Measurements from ENCODE around the gene SRCAP. TPM values are rescaled to one million over a fixed set of nuclear protein-coding genes. Genes with fewer than 3 reads are reported as not detected.

Gene SRCAP
- total RNA-seq, 1 experiment from 2014 or later = 58.5 TPM

- TF ChIP-seq, protein P1, sequence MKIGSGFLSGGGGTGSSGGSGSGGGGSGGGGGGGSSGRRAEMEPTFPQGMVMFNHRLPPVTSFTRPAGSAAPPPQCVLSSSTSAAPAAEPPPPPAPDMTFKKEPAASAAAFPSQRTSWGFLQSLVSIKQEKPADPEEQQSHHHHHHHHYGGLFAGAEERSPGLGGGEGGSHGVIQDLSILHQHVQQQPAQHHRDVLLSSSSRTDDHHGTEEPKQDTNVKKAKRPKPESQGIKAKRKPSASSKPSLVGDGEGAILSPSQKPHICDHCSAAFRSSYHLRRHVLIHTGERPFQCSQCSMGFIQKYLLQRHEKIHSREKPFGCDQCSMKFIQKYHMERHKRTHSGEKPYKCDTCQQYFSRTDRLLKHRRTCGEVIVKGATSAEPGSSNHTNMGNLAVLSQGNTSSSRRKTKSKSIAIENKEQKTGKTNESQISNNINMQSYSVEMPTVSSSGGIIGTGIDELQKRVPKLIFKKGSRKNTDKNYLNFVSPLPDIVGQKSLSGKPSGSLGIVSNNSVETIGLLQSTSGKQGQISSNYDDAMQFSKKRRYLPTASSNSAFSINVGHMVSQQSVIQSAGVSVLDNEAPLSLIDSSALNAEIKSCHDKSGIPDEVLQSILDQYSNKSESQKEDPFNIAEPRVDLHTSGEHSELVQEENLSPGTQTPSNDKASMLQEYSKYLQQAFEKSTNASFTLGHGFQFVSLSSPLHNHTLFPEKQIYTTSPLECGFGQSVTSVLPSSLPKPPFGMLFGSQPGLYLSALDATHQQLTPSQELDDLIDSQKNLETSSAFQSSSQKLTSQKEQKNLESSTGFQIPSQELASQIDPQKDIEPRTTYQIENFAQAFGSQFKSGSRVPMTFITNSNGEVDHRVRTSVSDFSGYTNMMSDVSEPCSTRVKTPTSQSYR (CRISPR knock-in tag; IDR thresholded peaks at IDR 0.05) = no peak
- peak; percentile 54; the same call in 1 of the 2 replicates for TF ChIP-seq FOXK1 (CRISPR knock-in tag; IDR thresholded peaks at IDR 0.05)
- TF ChIP-seq USF2 (CRISPR knock-in tag; IDR thresholded peaks at IDR 0.05) = peak; percentile 96
- TF ChIP-seq, protein P2, sequence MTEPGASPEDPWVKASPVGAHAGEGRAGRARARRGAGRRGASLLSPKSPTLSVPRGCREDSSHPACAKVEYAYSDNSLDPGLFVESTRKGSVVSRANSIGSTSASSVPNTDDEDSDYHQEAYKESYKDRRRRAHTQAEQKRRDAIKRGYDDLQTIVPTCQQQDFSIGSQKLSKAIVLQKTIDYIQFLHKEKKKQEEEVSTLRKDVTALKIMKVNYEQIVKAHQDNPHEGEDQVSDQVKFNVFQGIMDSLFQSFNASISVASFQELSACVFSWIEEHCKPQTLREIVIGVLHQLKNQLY (CRISPR knock-in tag; IDR thresholded peaks at IDR 0.05) = no peak
- peak; percentile 47; the same call in 1 of the 2 replicates for TF ChIP-seq NFATC4 (CRISPR knock-in tag; IDR thresholded peaks at IDR 0.05)
- TF ChIP-seq MAX (CRISPR knock-in tag; IDR thresholded peaks at IDR 0.05) = peak; percentile 53; the same call in 1 of the 2 replicates
- TF ChIP-seq GABPB1 (CRISPR knock-in tag; IDR thresholded peaks at IDR 0.05) = peak; percentile 29; the same call in 1 of the 2 replicates
These were observed 49.0 kb downstream of the SRCAP start, which contains the start of gene PHKG2 (continued) for GRCh38 chr16:30747799-30748633.

- peak; percentile 65 for DNase-seq (ENCODE audit: low spot score)
- POLR2A ChIA-PET = interaction anchor here (0.7 to 1.6 kb wide), 8 partner anchors 12 to 90 kb away, joined by 3 to 12 read pairs (median 4); no protein-coding TSS in a partner anchor
- Mint-ChIP-seq H3K36me3 (peaks cover 17% of the 10 kb centered on the region), H3K4me3 (peak overlapping the region; percentile 94), H3K4me1 (peaks cover 7% of the 10 kb centered on the region), H3K27me3 (ENCODE audit: low read depth) (no peaks in the 10 kb centered on the region), H3K9me3 (no peaks in the 10 kb centered on the region), H3K27ac (peak overlapping the region; percentile 96)
- CTCF ChIA-PET = interaction anchor here (0.7 to 2.0 kb wide), 10 partner anchors 11 to 656 kb away, joined by 3 to 11 read pairs (median 3); no protein-coding TSS in a partner anchor
- ATAC-seq = peak; percentile 23
- TF ChIP-seq, protein P3, sequence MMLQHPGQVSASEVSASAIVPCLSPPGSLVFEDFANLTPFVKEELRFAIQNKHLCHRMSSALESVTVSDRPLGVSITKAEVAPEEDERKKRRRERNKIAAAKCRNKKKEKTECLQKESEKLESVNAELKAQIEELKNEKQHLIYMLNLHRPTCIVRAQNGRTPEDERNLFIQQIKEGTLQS (CRISPR knock-in tag; conservative IDR thresholded peaks at IDR 0.05) = no peak
- TF ChIP-seq, protein P1 (CRISPR knock-in tag; IDR thresholded peaks at IDR 0.05) = no peak
- TF ChIP-seq USF1 (CRISPR knock-in tag; IDR thresholded peaks at IDR 0.05) (no peak), TEAD1 (CRISPR knock-in tag; IDR thresholded peaks at IDR 0.05) (no peak), ERG (CRISPR knock-in tag; IDR thresholded peaks at IDR 0.05) (no peak), IRF1 (CRISPR knock-in tag; IDR thresholded peaks at IDR 0.05) (no peak), ESRRA (CRISPR knock-in tag; IDR thresholded peaks at IDR 0.05; ENCODE audit: borderline replicate concordance) (no peak), JAZF1 (CRISPR knock-in tag; IDR thresholded peaks at IDR 0.05) (no peak), NR2C2 (CRISPR knock-in tag; IDR thresholded peaks at IDR 0.05) (no peak), ZNF416 (CRISPR knock-in tag; IDR thresholded peaks at IDR 0.05) (no peak), TCF7 (CRISPR knock-in tag; IDR thresholded peaks at IDR 0.05; ENCODE audit: low read depth) (no peak), GRHL2 (CRISPR knock-in tag; IDR thresholded peaks at IDR 0.05; ENCODE audit: insufficient replicate concordance, severe bottlenecking) (no peak)
- TF ChIP-seq, protein P4, sequence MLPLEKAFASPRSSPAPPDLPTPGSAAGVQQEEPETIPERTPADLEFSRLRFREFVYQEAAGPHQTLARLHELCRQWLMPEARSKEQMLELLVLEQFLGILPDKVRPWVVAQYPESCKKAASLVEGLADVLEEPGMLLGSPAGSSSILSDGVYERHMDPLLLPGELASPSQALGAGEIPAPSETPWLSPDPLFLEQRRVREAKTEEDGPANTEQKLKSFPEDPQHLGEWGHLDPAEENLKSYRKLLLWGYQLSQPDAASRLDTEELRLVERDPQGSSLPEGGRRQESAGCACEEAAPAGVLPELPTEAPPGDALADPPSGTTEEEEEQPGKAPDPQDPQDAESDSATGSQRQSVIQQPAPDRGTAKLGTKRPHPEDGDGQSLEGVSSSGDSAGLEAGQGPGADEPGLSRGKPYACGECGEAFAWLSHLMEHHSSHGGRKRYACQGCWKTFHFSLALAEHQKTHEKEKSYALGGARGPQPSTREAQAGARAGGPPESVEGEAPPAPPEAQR (CRISPR knock-in tag; IDR thresholded peaks at IDR 0.05) = no peak
These were observed 49.9 kb downstream of the SRCAP start for GRCh38 chr16:30748634-30749445.

Data from WTC11 (cell line).